Fibroblast of lung (primary cell): ENCODE data around the gene TRIM43B. TPM values are rescaled to one million over a fixed set of nuclear protein-coding genes. Genes with fewer than 3 reads are reported as not detected.
"Not testable (repeated sequence)": the region's sequence is repeated elsewhere in the genome, so short reads cannot be mapped to it uniquely, and the experiment has no call there.

Source experiments
- DNase-seq, 2 donors: peaks; one replicate each; pipeline versions ENCODE4 v3.0.0 to v3.0.0-alpha.2; 2010; ENCODE audit warnings: low read depth in 2 of 2
- H2AFZ ChIP-seq: 2 replicates; pipeline ENCODE4 v1.5.1; 2012; ENCODE audit warnings: low read length, control low read depth, inconsistent platforms
- H3K27ac ChIP-seq: 2 replicates; pipeline ENCODE4 v1.5.1; 2011; ENCODE audit warnings: low read length, control low read depth; ENCODE audit not compliant: insufficient read depth
- H3K27me3 ChIP-seq: 2 replicates; pipeline ENCODE4 v1.5.1; 2011; ENCODE audit warnings: mild to moderate bottlenecking, low read length; ENCODE audit not compliant: control insufficient read depth, insufficient read depth
- H3K36me3 ChIP-seq: 2 replicates; pipeline ENCODE4 v1.5.1; 2011; ENCODE audit warnings: low read length; ENCODE audit not compliant: control insufficient read depth, insufficient read depth
- H3K4me1 ChIP-seq: 2 replicates; pipeline ENCODE4 v1.5.1; 2011; ENCODE audit warnings: low read length; ENCODE audit not compliant: control insufficient read depth, insufficient read depth; ENCODE audit errors: extremely low read depth
- H3K4me2 ChIP-seq: 2 replicates; pipeline ENCODE4 v1.5.1; 2011; ENCODE audit warnings: low read length, control low read depth; ENCODE audit not compliant: insufficient read depth; ENCODE audit errors: extremely low read depth
- H3K4me3 ChIP-seq, 4 experiments: fragments of 200-600 bp in 1 of 4; sonication (generic) in 1 of 4; replicated peaks in 1 of 4; 2 replicates each; pipeline ENCODE4 v1.5.1; 2011 to 2016; ENCODE audit warnings: low read length in 4 of 4, low read depth in 3 of 4, mild to moderate bottlenecking in 3 of 4, control low read depth in 2 of 4, inconsistent platforms in 1 of 4, mixed read lengths in 1 of 4; ENCODE audit not compliant: insufficient read depth in 1 of 4; ENCODE audit errors: control extremely low read depth in 1 of 4
- H3K79me2 ChIP-seq: 2 replicates; pipeline ENCODE4 v1.5.1; 2012; ENCODE audit warnings: mild to moderate bottlenecking, low read length, inconsistent platforms; ENCODE audit not compliant: control insufficient read depth, insufficient read depth
- H3K9ac ChIP-seq: 2 replicates; pipeline ENCODE4 v1.5.1; 2011; ENCODE audit warnings: mild to moderate bottlenecking, low read length, control low read depth; ENCODE audit not compliant: insufficient read depth
- H3K9me3 ChIP-seq: 2 replicates; pipeline ENCODE4 v1.5.1; 2012; ENCODE audit warnings: low read depth, low read length; ENCODE audit not compliant: control insufficient read depth, insufficient read depth
- H4K20me1 ChIP-seq: 2 replicates; pipeline ENCODE4 v1.5.1; 2011; ENCODE audit warnings: low read length; ENCODE audit not compliant: control insufficient read depth, insufficient read depth; ENCODE audit errors: extremely low read depth
- polyA plus RNA-seq, 2 donors: library from polyadenylated mRNA; depleted of rRNA in 1 of 2; stranded (reverse) in 1 of 2; unstranded in 1 of 2; fragments of >200 nt; gene quantifications; 2 replicates each; pipeline ENCODE4 v1.2.1, GENCODE V29; 2011 to 2012; ENCODE audit warnings: missing spikeins in 1 of 2
- total RNA-seq: library from RNA; depleted of rRNA; stranded (reverse); fragments of >200 nt; gene quantifications from 2 replicates; pipeline ENCODE4 v1.2.1, GENCODE V29; 2014

The TRIM43B gene
- total and polyA plus RNA-seq, 2 donors (not counting 1 experiment from before 2014, with no cell fraction given) = not detected

- H2AFZ ChIP-seq, H3K27ac ChIP-seq, H3K9ac ChIP-seq, H3K79me2 ChIP-seq, H3K4me3 ChIP-seq, H3K36me3 ChIP-seq, H4K20me1 ChIP-seq, H3K4me1 ChIP-seq, H3K4me2 ChIP-seq, H3K27me3 ChIP-seq, H3K9me3 ChIP-seq, DNase-seq: not testable (repeated sequence)
Observed at GRCh38 chr2:95466572-95466971, 18.0 kb downstream of the TRIM43B start.

GRCh38 chr2:95463292-95463691 is 21.3 kb downstream of the TRIM43B start:
- H3K4me2 ChIP-seq, H4K20me1 ChIP-seq, H3K27ac ChIP-seq, H3K27me3 ChIP-seq, H3K4me1 ChIP-seq, DNase-seq, H3K9ac ChIP-seq, H3K36me3 ChIP-seq, H3K79me2 ChIP-seq, H3K4me3 ChIP-seq, H2AFZ ChIP-seq, H3K9me3 ChIP-seq: not testable (repeated sequence)

GRCh38 chr2:95445317-95445716 is 39.2 kb downstream of the TRIM43B start:
- H3K9ac ChIP-seq, H3K9me3 ChIP-seq, H3K27ac ChIP-seq, H4K20me1 ChIP-seq, H3K27me3 ChIP-seq, H3K36me3 ChIP-seq, H2AFZ ChIP-seq, H3K79me2 ChIP-seq, DNase-seq, H3K4me2 ChIP-seq, H3K4me3 ChIP-seq, H3K4me1 ChIP-seq: not testable (repeated sequence)

GRCh38 chr2:95442474-95443099 is 42.0 kb downstream of the TRIM43B start:
- H4K20me1 ChIP-seq, H3K27me3 ChIP-seq, H3K36me3 ChIP-seq, H3K79me2 ChIP-seq, H3K4me1 ChIP-seq, H3K9me3 ChIP-seq, H3K4me3 ChIP-seq, H3K4me2 ChIP-seq, DNase-seq, H3K9ac ChIP-seq, H3K27ac ChIP-seq, H2AFZ ChIP-seq: not testable (repeated sequence)

- H2AFZ ChIP-seq, H3K27ac ChIP-seq, H3K4me1 ChIP-seq, H3K4me2 ChIP-seq, H3K27me3 ChIP-seq, H3K79me2 ChIP-seq, DNase-seq, H3K9me3 ChIP-seq, H3K9ac ChIP-seq, H3K36me3 ChIP-seq, H3K4me3 ChIP-seq, H4K20me1 ChIP-seq: not testable (repeated sequence)
Observed at GRCh38 chr2:95435872-95436209, 48.7 kb downstream of the TRIM43B start.

- H3K4me3 ChIP-seq, H3K9ac ChIP-seq, H3K27me3 ChIP-seq, DNase-seq, H2AFZ ChIP-seq, H3K4me1 ChIP-seq, H4K20me1 ChIP-seq, H3K79me2 ChIP-seq, H3K36me3 ChIP-seq, H3K9me3 ChIP-seq, H3K27ac ChIP-seq, H3K4me2 ChIP-seq: not testable (repeated sequence)
Observed at GRCh38 chr2:95435162-95435871, 49.2 kb downstream of the TRIM43B start.
